Stimulated activated CD4-positive, alpha-beta T cell treated with anti-CD3 and anti-CD28 coated beads, Interleukin-4, amount 100 ng/mL, for 1 hour (primary cell): ENCODE results near the gene SEMA5B.

Experiments
- DNase-seq: peaks from one replicate; pipeline ENCODE4 v3.0.0-alpha.2; 2020

The SEMA5B gene

GRCh38 chr3:122941228-122942206 lies 86.0 kb downstream of the SEMA5B start:
- DNase-seq: no peak

GRCh38 chr3:122940628-122941086 lies 86.9 kb downstream of the SEMA5B start:
- no peak for DNase-seq

GRCh38 chr3:122938783-122939425 lies 88.7 kb downstream of the SEMA5B start:
- DNase-seq: no peak

GRCh38 chr3:122937745-122938144 lies 89.8 kb downstream of the SEMA5B start:
- DNase-seq: no peak

- no peak for DNase-seq
Observed at GRCh38 chr3:122936986-122937385, 90.6 kb downstream of the SEMA5B start.

GRCh38 chr3:122936335-122936734 lies 91.2 kb downstream of the SEMA5B start:
- no peak for DNase-seq

- DNase-seq: no peak
Observed at GRCh38 chr3:122934251-122934650, 93.3 kb downstream of the SEMA5B start.

GRCh38 chr3:122932251-122932967 lies 95.2 kb downstream of the SEMA5B start:
- no peak for DNase-seq

GRCh38 chr3:122931636-122932035 lies 95.9 kb downstream of the SEMA5B start:
- DNase-seq: no peak

- no peak for DNase-seq
Observed at GRCh38 chr3:122930063-122930997, 97.2 kb downstream of the SEMA5B start.

- DNase-seq: no peak
Observed at GRCh38 chr3:122929188-122930062, 98.1 kb downstream of the SEMA5B start.

GRCh38 chr3:122928396-122929187 lies 99.0 kb downstream of the SEMA5B start:
- no peak for DNase-seq

- DNase-seq: no peak
Observed at GRCh38 chr3:122927726-122928125, 99.8 kb downstream of the SEMA5B start.

GRCh38 chr3:122926811-122927210 lies 100.8 kb downstream of the SEMA5B start:
- DNase-seq: no peak

- no peak for DNase-seq
Observed at GRCh38 chr3:122926322-122926721, 101.2 kb downstream of the SEMA5B start.

GRCh38 chr3:122925756-122926155 lies 101.8 kb downstream of the SEMA5B start:
- no peak for DNase-seq

- DNase-seq: no peak
Observed at GRCh38 chr3:122924056-122924455, 103.5 kb downstream of the SEMA5B start.

- DNase-seq: no peak
Observed at GRCh38 chr3:122923611-122924010, 104.0 kb downstream of the SEMA5B start.

GRCh38 chr3:122921791-122922651 lies 105.5 kb downstream of the SEMA5B start:
- peak; percentile 21 for DNase-seq
